ENCODE data around the gene FBXO40. TPM values are rescaled to one million over a fixed set of nuclear protein-coding genes. Genes with fewer than 3 reads are reported as not detected.

Gene FBXO40
- total and polyA plus RNA-seq, 4 donors, result 0.06 to 0.10 (median 0.09) TPM; not detected in 1

Small RNAs within 50 kb of the gene (small RNA-seq; reads per million reads assigned to genes)
- not detected for gene RNU4-62P (ENCODE audit: low replicate concordance)

Other genes with a start within 250 kb of the FBXO40 start
- gene POLQ, start 47.4 kb upstream of the FBXO40 start, total RNA-seq, result 1 to 10 TPM; 2.8 TPM
- 1 to 10 TPM; 2.6 to 3.1 TPM for gene POLQ, start 47.4 kb upstream of the FBXO40 start, polyA plus RNA-seq (ENCODE audit: insufficient read length in 2 of 2)
- gene ARGFX, start 25.4 kb upstream of the FBXO40 start, total RNA-seq, result not detected
- gene ARGFX, start 25.4 kb upstream of the FBXO40 start, polyA plus RNA-seq (ENCODE audit: insufficient read length in 2 of 2), result not detected
- gene HCLS1, start 67.5 kb downstream of the FBXO40 start, total RNA-seq, result 10 to 100 TPM in 1 of 2 donors, 1 to 10 TPM in 1; 7.7 to 10.2 TPM
- gene HCLS1, start 67.5 kb downstream of the FBXO40 start, polyA plus RNA-seq (ENCODE audit: insufficient read length in 2 of 2), result 10 to 100 TPM in 1 of 2 donors, 1 to 10 TPM in 1; 8.0 to 12.0 TPM
- 10 to 100 TPM; 53.9 to 74.3 TPM for gene GOLGB1, start 156.4 kb downstream of the FBXO40 start, total RNA-seq
- 10 to 100 TPM; 40.0 to 42.1 TPM for gene GOLGB1, start 156.4 kb downstream of the FBXO40 start, polyA plus RNA-seq (ENCODE audit: insufficient read length in 2 of 2)
- gene IQCB1, start 241.7 kb downstream of the FBXO40 start, total RNA-seq, result 10 to 100 TPM; 23.4 to 25.0 TPM
- 10 to 100 TPM; 20.6 to 21.2 TPM for gene IQCB1, start 241.7 kb downstream of the FBXO40 start, polyA plus RNA-seq (ENCODE audit: insufficient read length in 2 of 2)
- 10 to 100 TPM in 1 of 2 donors, 1 to 10 TPM in 1; 5.7 to 18.5 TPM for gene EAF2, start 241.8 kb downstream of the FBXO40 start, total RNA-seq
- gene EAF2, start 241.8 kb downstream of the FBXO40 start, polyA plus RNA-seq (ENCODE audit: insufficient read length in 2 of 2), result 1 to 10 TPM; 5.2 to 7.8 TPM

Data from spinal cord (tissue), 4 donors.